ENCODE results near the gene APBA2. TPM values are rescaled to one million over a fixed set of nuclear protein-coding genes. Genes with fewer than 3 reads are reported as not detected.

The APBA2 gene
- total RNA-seq, 1 donor = 4.7 TPM

- TF ChIP-seq, protein P1, sequence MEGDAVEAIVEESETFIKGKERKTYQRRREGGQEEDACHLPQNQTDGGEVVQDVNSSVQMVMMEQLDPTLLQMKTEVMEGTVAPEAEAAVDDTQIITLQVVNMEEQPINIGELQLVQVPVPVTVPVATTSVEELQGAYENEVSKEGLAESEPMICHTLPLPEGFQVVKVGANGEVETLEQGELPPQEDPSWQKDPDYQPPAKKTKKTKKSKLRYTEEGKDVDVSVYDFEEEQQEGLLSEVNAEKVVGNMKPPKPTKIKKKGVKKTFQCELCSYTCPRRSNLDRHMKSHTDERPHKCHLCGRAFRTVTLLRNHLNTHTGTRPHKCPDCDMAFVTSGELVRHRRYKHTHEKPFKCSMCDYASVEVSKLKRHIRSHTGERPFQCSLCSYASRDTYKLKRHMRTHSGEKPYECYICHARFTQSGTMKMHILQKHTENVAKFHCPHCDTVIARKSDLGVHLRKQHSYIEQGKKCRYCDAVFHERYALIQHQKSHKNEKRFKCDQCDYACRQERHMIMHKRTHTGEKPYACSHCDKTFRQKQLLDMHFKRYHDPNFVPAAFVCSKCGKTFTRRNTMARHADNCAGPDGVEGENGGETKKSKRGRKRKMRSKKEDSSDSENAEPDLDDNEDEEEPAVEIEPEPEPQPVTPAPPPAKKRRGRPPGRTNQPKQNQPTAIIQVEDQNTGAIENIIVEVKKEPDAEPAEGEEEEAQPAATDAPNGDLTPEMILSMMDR (IDR thresholded peaks at IDR 0.05; ENCODE audit: insufficient read depth, low read depth, low read length) = no peak
- DNase-seq (ENCODE audit: low read depth) = no peak
- no peak overlapping the region for H3K4me3 ChIP-seq (ENCODE audit: low read depth, low read length)
These were observed 225.0 kb downstream of the APBA2 start for GRCh38 chr15:29110733-29111132.

DNA sequence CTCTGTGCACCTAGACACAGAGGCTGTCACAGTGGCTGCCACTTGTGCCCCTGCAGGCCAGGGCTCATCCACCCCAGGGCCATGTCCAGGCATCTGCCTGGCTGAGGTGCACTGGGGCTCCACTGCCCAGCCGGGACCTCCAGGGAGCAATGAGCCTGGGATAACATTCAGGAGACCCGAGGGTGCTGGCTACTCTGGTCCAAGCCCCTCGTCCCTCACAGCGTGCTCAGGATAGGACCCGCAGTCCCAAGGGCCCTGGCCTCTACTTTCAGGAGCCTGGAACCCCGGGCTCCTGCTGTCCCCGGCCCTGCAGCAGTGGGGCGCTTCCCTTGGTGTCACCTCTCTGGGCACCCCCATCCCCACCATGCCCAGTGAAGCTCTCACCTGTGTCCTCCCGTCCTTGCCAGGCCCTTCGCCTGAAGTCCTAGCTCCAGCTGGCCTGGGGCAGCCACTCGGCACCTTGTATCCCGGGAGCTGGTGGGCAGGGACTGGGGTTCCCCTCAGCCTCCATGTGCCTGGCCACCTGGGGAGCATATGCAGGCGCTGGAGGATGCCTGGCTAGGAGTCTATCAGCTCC, 226.0 kb downstream of the APBA2 start:
- TF ChIP-seq, protein P1 (IDR thresholded peaks at IDR 0.05; ENCODE audit: insufficient read depth, low read depth, low read length) = no peak
- no peak for DNase-seq (ENCODE audit: low read depth)

DNA sequence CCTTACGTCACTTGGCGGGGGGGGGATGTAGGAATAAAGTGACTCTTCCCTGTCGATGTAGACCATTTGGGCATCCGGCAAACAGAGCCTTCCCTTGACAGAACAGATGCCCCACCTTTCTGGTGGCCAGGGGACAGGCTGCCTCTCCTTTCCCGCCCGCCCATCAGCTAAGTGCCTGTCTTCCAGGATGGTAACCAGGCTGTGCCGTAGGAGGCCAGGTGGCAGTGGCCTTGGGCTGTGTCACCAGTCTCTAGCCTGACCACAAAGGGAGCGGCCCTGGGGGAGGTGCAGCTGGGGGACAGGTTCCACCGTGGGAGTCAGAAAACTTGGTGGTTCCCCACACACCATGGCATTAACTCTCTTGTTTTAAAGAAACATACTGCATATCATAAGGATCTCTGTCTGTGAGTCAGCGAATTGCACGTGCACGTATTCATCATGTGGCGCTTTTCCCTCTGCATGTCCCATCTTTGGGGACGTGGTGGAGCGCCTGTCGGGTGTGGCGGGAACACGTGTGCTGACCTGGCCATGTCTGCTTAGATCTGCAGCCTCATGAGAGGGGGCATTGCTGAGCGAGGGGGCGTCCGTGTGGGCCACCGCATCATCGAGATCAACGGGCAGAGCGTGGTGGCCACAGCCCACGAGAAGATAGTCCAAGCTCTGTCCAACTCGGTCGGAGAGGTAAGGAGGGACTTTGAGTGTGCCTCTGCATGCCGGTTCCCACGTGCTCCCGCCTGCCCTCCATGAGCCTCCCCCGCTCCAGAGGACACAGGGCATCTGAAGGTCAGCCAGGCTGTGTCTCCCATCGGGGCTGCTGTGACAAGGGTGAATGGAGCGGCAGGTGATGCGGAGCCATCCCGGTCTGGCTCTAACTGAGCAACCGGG, 227.8 kb downstream of the APBA2 start:
- TF ChIP-seq, protein P1 (IDR thresholded peaks at IDR 0.05; ENCODE audit: insufficient read depth, low read depth, low read length) = no peak
- H3K4me3 ChIP-seq (ENCODE audit: low read depth, low read length) = no peak overlapping the region
- no peak for DNase-seq (ENCODE audit: low read depth)

More for the DNA sequence above, 226.0 kb downstream of the APBA2 start:
- H3K4me3 ChIP-seq (ENCODE audit: low read depth, low read length) = no peak overlapping the region

- no peak for DNase-seq (ENCODE audit: low read depth)
- TF ChIP-seq, protein P1 (IDR thresholded peaks at IDR 0.05; ENCODE audit: insufficient read depth, low read depth, low read length) = no peak
These were observed 228.7 kb downstream of the APBA2 start for GRCh38 chr15:29114221-29115092.

DNA sequence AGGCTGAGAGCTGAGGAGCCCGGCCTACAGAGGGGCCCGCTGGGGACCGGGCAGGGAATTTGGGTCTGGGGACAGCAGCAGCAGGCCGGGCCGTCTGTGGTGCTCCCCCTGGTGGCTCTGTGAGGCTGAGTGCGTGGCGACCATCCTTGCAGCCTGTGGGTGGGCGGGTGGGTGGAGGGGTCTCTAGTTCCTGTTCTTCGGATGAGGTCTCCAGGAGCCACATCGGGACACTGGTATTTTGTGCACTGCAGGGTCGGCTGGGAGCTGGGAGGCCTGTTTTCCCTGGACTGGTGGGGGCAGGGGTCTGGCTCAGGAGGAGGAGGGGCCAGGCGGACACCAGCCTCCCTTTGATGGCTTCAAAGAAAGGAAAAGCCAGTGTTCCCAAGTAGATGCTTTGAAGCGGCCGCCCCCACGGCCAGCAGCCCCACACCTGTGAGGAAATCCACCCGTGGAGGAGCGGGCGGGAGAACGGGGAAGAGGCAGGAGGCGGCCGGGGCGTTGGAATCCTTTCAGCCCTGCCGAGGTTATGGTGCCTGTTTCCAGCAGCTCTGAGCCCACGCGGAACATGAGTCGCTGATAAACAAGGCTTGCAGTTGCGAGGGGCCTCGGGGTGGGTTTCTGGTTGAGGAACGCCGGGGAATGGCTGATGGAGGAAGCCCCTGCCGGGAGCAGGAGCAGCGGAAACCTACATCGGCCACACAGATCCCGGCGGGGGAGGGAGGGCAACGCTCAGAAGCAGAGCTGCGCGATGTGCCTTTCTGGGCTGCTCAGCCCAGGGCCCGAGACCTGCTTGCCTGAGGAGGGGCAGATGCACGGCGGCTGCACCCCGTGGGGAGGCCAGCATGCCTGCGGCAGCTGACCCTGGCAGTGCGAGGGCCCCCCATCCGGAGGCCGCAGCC, 229.6 kb downstream of the APBA2 start:
- DNase-seq (ENCODE audit: low read depth) = no peak
- TF ChIP-seq, protein P1 (IDR thresholded peaks at IDR 0.05; ENCODE audit: insufficient read depth, low read depth, low read length) = no peak
- peak overlapping the region; percentile 41 for H3K4me3 ChIP-seq (ENCODE audit: low read depth, low read length)

More at GRCh38 chr15:29114221-29115092, 228.7 kb downstream of the APBA2 start:
- no peak overlapping the region for H3K4me3 ChIP-seq (ENCODE audit: low read depth, low read length)
